A549 (cell line): ENCODE measurements around the gene ZNF774.

ENCODE experiments used
- BCL3 ChIP-seq: fragments of >200 bp; sonication (Bioruptor Twin); formaldehyde crosslinking; IDR thresholded peaks from 3 replicates; pipeline ENCODE4 v1.6.1; 2016
- CBX2 ChIP-seq: fragments of 200-600 bp; sonication (generic); IDR thresholded peaks from 2 replicates; pipeline ENCODE4 v1.6.1; 2016; ENCODE audit warnings: low read depth, mild to moderate bottlenecking, borderline replicate concordance
- CTCF ChIP-seq: fragments of >200 bp; sonication (Bioruptor Twin); formaldehyde crosslinking; IDR thresholded peaks from 3 replicates; pipeline ENCODE4 v1.5.1; 2016
- EP300 ChIP-seq, 2 experiments: fragments of >200 bp; sonication (Bioruptor Twin); formaldehyde crosslinking; IDR thresholded peaks; 2 replicates in 1 of 2; 3 replicates in 1 of 2; pipeline ENCODE4 v1.6.1; 2016 to 2017
- HDAC2 ChIP-seq: fragments of 200-600 bp; sonication (generic); IDR thresholded peaks from 2 replicates; pipeline ENCODE4 v1.6.1; 2016
- HOXA7 ChIP-seq: fragments of 250-450 bp; sonication (Bioruptor Pico); IDR thresholded peaks from 2 replicates; pipeline ENCODE4 v1.5.0; 2020; ENCODE audit warnings: mild to moderate bottlenecking, moderate library complexity
- NR3C1 ChIP-seq: fragments of >200 bp; sonication (Bioruptor Twin); formaldehyde crosslinking; IDR thresholded peaks from 3 replicates; pipeline ENCODE4 v1.6.1; 2017
- POLR2A ChIP-seq: IDR thresholded peaks from 2 replicates; pipeline ENCODE4 v1.6.1; 2012; ENCODE audit warnings: mild to moderate bottlenecking, low read length
- SMC3 ChIP-seq: fragments of >200 bp; sonication (Bioruptor Twin); formaldehyde crosslinking; IDR thresholded peaks from 3 replicates; pipeline ENCODE4 v1.6.1; 2018; ENCODE audit warnings: inconsistent platforms

GRCh38 chr15:90307661-90308060 is 44.4 kb upstream of the ZNF774 start:
- TF ChIP-seq HDAC2 (no peak), BCL3 (no peak), POLR2A (no peak), EP300 (IDR thresholded peaks at IDR 0.05) (no peak), CTCF (no peak), CBX2 (no peak), HOXA7 (no peak), NR3C1 (no peak), SMC3 (no peak)
